Duodenal mucosa (tissue), 2 donors: ENCODE data around the gene STX1B.

Experiments
- H3K27ac ChIP-seq: one replicate; pipeline ENCODE4 v1.7.0; 2013; ENCODE audit warnings: low read depth, low read length
- H3K27me3 ChIP-seq, 2 donors: one replicate each; pipeline ENCODE4 v1.7.0; 2013; ENCODE audit warnings: low read length in 2 of 2, control low read depth in 1 of 2; ENCODE audit not compliant: insufficient read depth in 2 of 2, control insufficient read depth in 1 of 2
- H3K36me3 ChIP-seq, 2 donors: one replicate each; pipeline ENCODE4 v1.7.0; 2013; ENCODE audit warnings: low read length in 2 of 2, control low read depth in 1 of 2; ENCODE audit not compliant: insufficient read depth in 2 of 2, control insufficient read depth in 1 of 2
- H3K4me1 ChIP-seq, 2 donors: one replicate each; pipeline ENCODE4 v1.7.0; 2013; ENCODE audit warnings: low read length in 2 of 2, control low read depth in 1 of 2; ENCODE audit not compliant: insufficient read depth in 2 of 2, control insufficient read depth in 1 of 2
- H3K4me3 ChIP-seq, 2 donors: one replicate each; pipeline ENCODE4 v1.7.0; 2013; ENCODE audit warnings: low read length in 2 of 2, low read depth in 1 of 2
- H3K9ac ChIP-seq, 2 donors: one replicate each; pipeline ENCODE4 v1.7.0; 2013; ENCODE audit warnings: low read length in 2 of 2, low read depth in 1 of 2
- H3K9me3 ChIP-seq, 2 donors: one replicate each; pipeline ENCODE4 v1.7.0; 2013; ENCODE audit warnings: low read length in 2 of 2, control low read depth in 1 of 2; ENCODE audit not compliant: control insufficient read depth in 1 of 2

Gene STX1B

GRCh38 chr16:30966033-30966619 is 44.3 kb downstream of the STX1B start:
- H3K27ac ChIP-seq, result no peak overlapping the region
- H3K36me3 ChIP-seq, result peaks cover 51 to 80% of the 10 kb centered on the region in 2 donors
- H3K9ac ChIP-seq, result no peak overlapping the region
- H3K4me3 ChIP-seq, result no peak overlapping the region
- H3K27me3 ChIP-seq, result no peaks in the 10 kb centered on the region
- no peaks in the 10 kb centered on the region for H3K9me3 ChIP-seq
- no peaks in the 10 kb centered on the region for H3K4me1 ChIP-seq

- H3K27ac ChIP-seq, result no peak overlapping the region
- H3K36me3 ChIP-seq, result peaks cover 47 to 80% of the 10 kb centered on the region in 2 donors
- no peak overlapping the region for H3K9ac ChIP-seq
Observed at GRCh38 chr16:30965436-30965835, 45.0 kb downstream of the STX1B start.

GRCh38 chr16:30964574-30965226 is 45.7 kb downstream of the STX1B start:
- Histone ChIP-seq H3K9ac (no peak overlapping the region), H3K36me3 (peaks cover 50 to 83% of the 10 kb centered on the region in 2 donors)

More at GRCh38 chr16:30965436-30965835, 45.0 kb downstream of the STX1B start:
- Histone ChIP-seq H3K4me3 (no peak overlapping the region), H3K4me1 (no peaks in the 10 kb centered on the region), H3K9me3 (no peaks in the 10 kb centered on the region), H3K27me3 (no peaks in the 10 kb centered on the region)

GRCh38 chr16:30963925-30964511 is 46.4 kb downstream of the STX1B start:
- peaks cover 46 to 83% of the 10 kb centered on the region in 2 donors for H3K36me3 ChIP-seq
- H3K4me1 ChIP-seq, result peaks cover under 1 to 4% of the 10 kb centered on the region in 2 donors
- H3K27me3 ChIP-seq, result no peaks in the 10 kb centered on the region
- no peak overlapping the region for H3K9ac ChIP-seq
- H3K27ac ChIP-seq, result no peak overlapping the region
- H3K9me3 ChIP-seq, result no peaks in the 10 kb centered on the region
- H3K4me3 ChIP-seq, result no peak overlapping the region

More at GRCh38 chr16:30964574-30965226, 45.7 kb downstream of the STX1B start:
- Histone ChIP-seq H3K4me1 (no peaks in the 10 kb centered on the region), H3K4me3 (no peak overlapping the region), H3K27me3 (no peaks in the 10 kb centered on the region), H3K9me3 (no peaks in the 10 kb centered on the region), H3K27ac (no peak overlapping the region)

GRCh38 chr16:30961384-30961783 is 49.1 kb downstream of the STX1B start:
- Histone ChIP-seq H3K36me3 (peaks cover 37 to 68% of the 10 kb centered on the region in 2 donors), H3K27ac (no peak overlapping the region), H3K27me3 (no peaks in the 10 kb centered on the region), H3K9ac (no peak overlapping the region), H3K4me1 (peaks cover 14 to 17% of the 10 kb centered on the region in 2 donors), H3K9me3 (no peaks in the 10 kb centered on the region), H3K4me3 (no peak overlapping the region)

GRCh38 chr16:30958175-30959079 is 52.0 kb downstream of the STX1B start:
- Histone ChIP-seq H3K9ac (peak overlapping the region; percentile 48 to 71), H3K4me3 (peak overlapping the region; percentile 69 to 93), H3K27ac (no peak overlapping the region), H3K9me3 (no peaks in the 10 kb centered on the region), H3K36me3 (peaks cover 22 to 42% of the 10 kb centered on the region in 2 donors), H3K27me3 (no peaks in the 10 kb centered on the region), H3K4me1 (peaks cover 23 to 28% of the 10 kb centered on the region in 2 donors)

- H3K9ac ChIP-seq, result peak within 1 kb of the TSS; percentile 71 to 86
- H3K9me3 ChIP-seq, result no peaks in the 10 kb centered on the region
- H3K27ac ChIP-seq, result peak within 1 kb of the TSS; percentile 95
- peak within 1 kb of the TSS; percentile 93 to 94 for H3K4me3 ChIP-seq
- H3K36me3 ChIP-seq, result peaks cover 16 to 39% of the 10 kb centered on the region in 2 donors
- H3K4me1 ChIP-seq, result peaks cover 29 to 33% of the 10 kb centered on the region in 2 donors
- no peaks in the 10 kb centered on the region for H3K27me3 ChIP-seq
Observed at GRCh38 chr16:30957456-30958174, 52.8 kb downstream of the STX1B start, which contains the start of gene SETD1A. Gene SETD1A, plus strand, starts transcription at chr16:30957754. Its CDS starts 978 bp downstream, at chr16:30958732.

GRCh38 chr16:30956601-30957455 is 53.6 kb downstream of the STX1B start:
- H3K27ac ChIP-seq, result peak overlapping the region; percentile 95
- no peaks in the 10 kb centered on the region for H3K27me3 ChIP-seq
- peaks cover 12 to 33% of the 10 kb centered on the region in 2 donors for H3K36me3 ChIP-seq
- H3K4me1 ChIP-seq, result peaks cover 29 to 33% of the 10 kb centered on the region in 2 donors
- H3K9ac ChIP-seq, result peak overlapping the region; percentile 71 to 86
- peak overlapping the region; percentile 93 to 94 for H3K4me3 ChIP-seq
- H3K9me3 ChIP-seq, result no peaks in the 10 kb centered on the region
